Mesenchymal stem cell (in vitro differentiated cells and primary cell): ENCODE data around the gene SFXN5.

Source experiments
- DNase-seq: peaks from one replicate; pipeline ENCODE4 v3.0.0-alpha.2; 2013
- H2AFZ ChIP-seq: one replicate; pipeline ENCODE4 v1.6.1; 2013; ENCODE audit warnings: low read depth, mild to moderate bottlenecking, control low read depth, inconsistent platforms, low read length, moderate library complexity
- H2AK5ac ChIP-seq: 2 replicates; pipeline ENCODE4 v1.6.1; 2013; ENCODE audit warnings: low read length, moderate library complexity, mild to moderate bottlenecking, inconsistent platforms; ENCODE audit not compliant: severe bottlenecking
- H2BK120ac ChIP-seq: one replicate; pipeline ENCODE4 v1.6.1; 2013; ENCODE audit warnings: low read depth, mild to moderate bottlenecking, inconsistent platforms, low read length, moderate library complexity
- H2BK12ac ChIP-seq, 2 experiments: one replicate each; pipeline ENCODE4 v1.6.1; 2013; ENCODE audit warnings: inconsistent platforms in 2 of 2, low read length in 2 of 2, mild to moderate bottlenecking in 2 of 2, moderate library complexity in 2 of 2, control low read depth in 1 of 2
- H2BK15ac ChIP-seq: one replicate; pipeline ENCODE4 v1.6.1; 2013; ENCODE audit warnings: mild to moderate bottlenecking, low read depth, inconsistent platforms; ENCODE audit not compliant: poor library complexity, severe bottlenecking
- H2BK5ac ChIP-seq: 2 replicates; pipeline ENCODE4 v1.6.1; 2013; ENCODE audit warnings: low read depth, mild to moderate bottlenecking, low read length, control low read depth, inconsistent platforms; ENCODE audit not compliant: poor library complexity, severe bottlenecking
- H3K14ac ChIP-seq, 2 experiments: one replicate each; pipeline ENCODE4 v1.6.1; 2013; ENCODE audit warnings: inconsistent platforms in 2 of 2, low read length in 2 of 2, control low read depth in 1 of 2, mild to moderate bottlenecking in 1 of 2, moderate library complexity in 1 of 2
- H3K18ac ChIP-seq, 2 experiments: one replicate each; pipeline ENCODE4 v1.6.1; 2013; ENCODE audit warnings: inconsistent platforms in 2 of 2, low read length in 2 of 2, control low read depth in 1 of 2, low read depth in 1 of 2, mild to moderate bottlenecking in 1 of 2
- H3K23ac ChIP-seq, 2 experiments: one replicate each; pipeline ENCODE4 v1.6.1; 2013; ENCODE audit warnings: inconsistent platforms in 2 of 2, low read length in 2 of 2, mild to moderate bottlenecking in 2 of 2, moderate library complexity in 2 of 2, control low read depth in 1 of 2
- H3K27ac ChIP-seq: 2 replicates; pipeline ENCODE4 v1.5.1; 2013; ENCODE audit warnings: mild to moderate bottlenecking, moderate library complexity, low read length, control low read depth, inconsistent platforms; ENCODE audit not compliant: poor library complexity, severe bottlenecking
- H3K27me3 ChIP-seq, 2 experiments: 2 replicates each; pipeline versions ENCODE4 v1.6.1 to v1.7.0; 2013; ENCODE audit warnings: low read length in 2 of 2, mild to moderate bottlenecking in 2 of 2, moderate library complexity in 2 of 2, control low read depth in 1 of 2, inconsistent platforms in 1 of 2; ENCODE audit not compliant: control insufficient read depth in 1 of 2, insufficient read depth in 1 of 2
- H3K36me3 ChIP-seq, 2 experiments: 2 replicates each; pipeline versions ENCODE4 v1.6.1 to v1.7.0; 2013; ENCODE audit warnings: low read length in 2 of 2, control low read depth in 1 of 2, inconsistent platforms in 1 of 2, low read depth in 1 of 2, mild to moderate bottlenecking in 1 of 2; ENCODE audit not compliant: insufficient read depth in 2 of 2, control insufficient read depth in 1 of 2
- H3K4ac ChIP-seq, 2 experiments: one replicate each; pipeline ENCODE4 v1.6.1; 2013; ENCODE audit warnings: inconsistent platforms in 2 of 2, low read length in 2 of 2, mild to moderate bottlenecking in 2 of 2, moderate library complexity in 2 of 2, control low read depth in 1 of 2, low read depth in 1 of 2
- H3K4me1 ChIP-seq: 2 replicates; pipeline ENCODE4 v1.6.1; 2013; ENCODE audit warnings: low read depth, low read length, control low read depth; ENCODE audit not compliant: control insufficient read depth, insufficient read depth
- H3K4me2 ChIP-seq: 2 replicates; pipeline ENCODE4 v1.6.1; 2013; ENCODE audit warnings: low read length, mild to moderate bottlenecking, inconsistent platforms; ENCODE audit not compliant: poor library complexity, severe bottlenecking
- H3K4me3 ChIP-seq, 2 experiments: 2 replicates each; pipeline versions ENCODE4 v1.5.1 to v1.7.0; 2013; ENCODE audit warnings: low read length in 2 of 2, mild to moderate bottlenecking in 2 of 2, control low read depth in 1 of 2, low read depth in 1 of 2; ENCODE audit not compliant: insufficient read depth in 1 of 2
- H3K79me1 ChIP-seq: replicated peaks from 2 replicates; pipeline ENCODE4 v1.6.1; 2013; ENCODE audit warnings: mild to moderate bottlenecking, control low read depth, low read length, inconsistent platforms; ENCODE audit not compliant: poor library complexity, severe bottlenecking
- H3K9ac ChIP-seq: 2 replicates; pipeline ENCODE4 v1.7.0; 2013; ENCODE audit warnings: mild to moderate bottlenecking, low read length, moderate library complexity
- H3K9me3 ChIP-seq: 2 replicates; pipeline ENCODE4 v1.7.0; 2013; ENCODE audit warnings: mild to moderate bottlenecking, low read length; ENCODE audit not compliant: control insufficient read depth
- H4K8ac ChIP-seq: one replicate; pipeline ENCODE4 v1.6.1; 2013; ENCODE audit warnings: inconsistent platforms, mild to moderate bottlenecking, low read length, moderate library complexity
- H4K91ac ChIP-seq: one replicate; pipeline ENCODE4 v1.6.1; 2013; ENCODE audit warnings: mild to moderate bottlenecking, low read length, inconsistent platforms
- WGBS: methylation state at CpG from one replicate; pipeline ENCODE4 v1.1.7; 2013; ENCODE audit warnings: mixed read lengths; 5-methylcytosine and 5-hydroxymethylcytosine counted together

Gene SFXN5

GRCh38 chr2:72971036-72971435 is 100.5 kb downstream of the SFXN5 start:
- WGBS: 76% methylated on average over 4 of the region's 7 CpGs

GRCh38 chr2:72969706-72970105 is 101.8 kb downstream of the SFXN5 start:
- Histone ChIP-seq H3K14ac (no peak overlapping the region), H2BK15ac (no peak overlapping the region), H3K4me2 (no peak overlapping the region), H4K91ac (no peak overlapping the region), H3K27ac (no peak overlapping the region), H3K23ac (no peak overlapping the region), H3K4me1 (peaks cover 2% of the 10 kb centered on the region), H3K27me3 (no peaks in the 10 kb centered on the region), H3K18ac (no peak overlapping the region), H3K79me1 (no peaks in the 10 kb centered on the region), H2AK5ac (no peak overlapping the region), H3K9ac (no peak overlapping the region), H2AFZ (no peak overlapping the region), H3K9me3 (no peaks in the 10 kb centered on the region), H2BK120ac (no peak overlapping the region), H3K4me3 (no peak overlapping the region), H2BK12ac (no peak overlapping the region), H4K8ac (no peak overlapping the region), H3K4ac (no peak overlapping the region), H2BK5ac (no peak overlapping the region), H3K36me3 (peaks cover 13 to 14% of the 10 kb centered on the region in 2 experiments)
- WGBS: 67% methylated on average over 4 of the region's 4 CpGs
- no peak for DNase-seq

More at GRCh38 chr2:72971036-72971435, 100.5 kb downstream of the SFXN5 start:
- Histone ChIP-seq H3K4me2 (no peak overlapping the region), H2AFZ (no peak overlapping the region), H3K9me3 (no peaks in the 10 kb centered on the region), H4K8ac (no peak overlapping the region), H2BK5ac (no peak overlapping the region), H3K4me3 (no peak overlapping the region), H3K79me1 (no peaks in the 10 kb centered on the region), H3K27ac (no peak overlapping the region), H3K14ac (no peak overlapping the region), H2BK120ac (no peak overlapping the region), H3K23ac (no peak overlapping the region), H2BK12ac (no peak overlapping the region), H3K9ac (no peak overlapping the region), H3K27me3 (no peaks in the 10 kb centered on the region), H3K4me1 (no peaks in the 10 kb centered on the region), H2BK15ac (no peak overlapping the region), H3K4ac (no peak overlapping the region), H4K91ac (no peak overlapping the region), H3K18ac (no peak overlapping the region), H3K36me3 (peaks cover 6 to 14% of the 10 kb centered on the region in 2 experiments), H2AK5ac (no peak overlapping the region)
- DNase-seq: no peak

DNA sequence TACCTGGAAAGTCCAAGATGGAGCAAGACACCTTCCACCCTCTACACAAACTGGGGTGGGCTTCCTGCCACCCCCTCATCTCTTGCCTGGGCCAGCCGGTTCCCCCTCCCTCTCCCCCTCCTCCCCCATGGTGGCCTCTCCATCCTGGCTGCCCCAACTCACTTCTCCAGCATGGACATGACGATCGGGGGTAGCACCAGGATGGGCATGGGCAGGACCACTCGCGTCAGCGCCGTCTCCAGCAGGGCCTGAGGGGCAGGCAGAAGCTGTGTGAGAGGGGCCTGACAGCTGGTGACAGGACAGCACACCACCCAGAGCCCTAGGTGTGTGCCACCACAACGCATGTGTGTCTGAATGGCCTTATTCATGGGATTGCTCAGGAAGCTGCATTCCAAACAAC is 103.2 kb downstream of the SFXN5 start:
- Histone ChIP-seq H3K4me3 (peak overlapping the region in 1 of 2 experiments; percentile 23), H4K91ac (no peak overlapping the region), H3K79me1 (no peaks in the 10 kb centered on the region), H3K23ac (no peak overlapping the region), H2BK12ac (no peak overlapping the region), H2AK5ac (no peak overlapping the region), H3K36me3 (peaks cover 10 to 12% of the 10 kb centered on the region in 2 experiments), H2AFZ (no peak overlapping the region), H3K9me3 (no peaks in the 10 kb centered on the region), H3K4me1 (peaks cover 6% of the 10 kb centered on the region), H2BK15ac (no peak overlapping the region), H3K27ac (no peak overlapping the region), H2BK5ac (no peak overlapping the region), H3K9ac (no peak overlapping the region), H3K4ac (no peak overlapping the region), H3K18ac (no peak overlapping the region), H2BK120ac (no peak overlapping the region), H3K14ac (peak overlapping the region in 1 of 2 experiments; percentile 39), H3K4me2 (no peak overlapping the region), H3K27me3 (no peaks in the 10 kb centered on the region), H4K8ac (no peak overlapping the region)
- no peak for DNase-seq
- WGBS: 95% methylated on average over 8 of the region's 8 CpGs

GRCh38 chr2:72965770-72966450 is 105.6 kb downstream of the SFXN5 start:
- H2BK12ac ChIP-seq: no peak overlapping the region
- no peak overlapping the region for H3K9ac ChIP-seq
- H4K8ac ChIP-seq: no peak overlapping the region
- peaks cover 12 to 13% of the 10 kb centered on the region in 2 experiments for H3K36me3 ChIP-seq
- H3K27ac ChIP-seq: no peak overlapping the region
- no peak overlapping the region for H3K18ac ChIP-seq
- no peak overlapping the region for H3K4me3 ChIP-seq
- H3K23ac ChIP-seq: no peak overlapping the region
- no peak overlapping the region for H3K4me2 ChIP-seq
- no peak overlapping the region for H2BK120ac ChIP-seq
- H2AK5ac ChIP-seq: no peak overlapping the region
- no peak overlapping the region for H2BK5ac ChIP-seq
- no peaks in the 10 kb centered on the region for H3K9me3 ChIP-seq
- no peak overlapping the region for H4K91ac ChIP-seq
- no peak overlapping the region for H3K14ac ChIP-seq
- 88% methylated on average over 14 of the region's 14 CpGs for whole genome bisulfite sequencing
- H3K79me1 ChIP-seq: no peaks in the 10 kb centered on the region
- no peak overlapping the region for H3K4ac ChIP-seq
- no peak for DNase-seq
- H2AFZ ChIP-seq: no peak overlapping the region
- no peaks in the 10 kb centered on the region for H3K27me3 ChIP-seq
- H3K4me1 ChIP-seq: peaks cover 17% of the 10 kb centered on the region
- H2BK15ac ChIP-seq: no peak overlapping the region
